GM23338 (cell line): ENCODE data around the gene GNAT3.

ENCODE experiments used
- EZH2 ChIP-seq: fragments of 200-600 bp; sonication (generic); IDR thresholded peaks from one replicate; pipeline ENCODE4 v1.8.0; 2017; ENCODE audit warnings: antibody characterized with exemption, mild to moderate bottlenecking, low read depth; ENCODE audit not compliant: unreplicated experiment
- EZH2phosphoT487 ChIP-seq: fragments of 200-600 bp; sonication (generic); IDR thresholded peaks from one replicate; pipeline ENCODE4 v1.8.1; 2018; ENCODE audit warnings: antibody characterized with exemption; ENCODE audit not compliant: unreplicated experiment
- JUNB ChIP-seq: IDR thresholded peaks from one replicate; pipeline ENCODE4 v1.6.1; 2016; ENCODE audit warnings: antibody characterized with exemption; ENCODE audit not compliant: unreplicated experiment
- POLR2AphosphoS5 ChIP-seq: IDR thresholded peaks from 2 replicates; pipeline ENCODE4 v1.6.1; 2016; ENCODE audit warnings: antibody characterized with exemption, low read depth
- ZNF462 ChIP-seq: fragments of 250-450 bp; sonication (Bioruptor Pico); IDR thresholded peaks from 2 replicates; pipeline ENCODE4 v1.5.0; 2020; ENCODE audit warnings: mild to moderate bottlenecking, moderate library complexity
- TF ChIP-seq, protein P1 (sequence below), 2 experiments: fragments of 200-600 bp in 1 of 2; sonication (generic) in 1 of 2; conservative IDR thresholded peaks; 2 replicates each; pipeline versions ENCODE4 v1.5.1 to v1.6.1; 2016 to 2017; ENCODE audit warnings: antibody characterized with exemption in 2 of 2, low read depth in 2 of 2, mild to moderate bottlenecking in 2 of 2, moderate library complexity in 1 of 2

- TF ChIP-seq, protein P1, sequence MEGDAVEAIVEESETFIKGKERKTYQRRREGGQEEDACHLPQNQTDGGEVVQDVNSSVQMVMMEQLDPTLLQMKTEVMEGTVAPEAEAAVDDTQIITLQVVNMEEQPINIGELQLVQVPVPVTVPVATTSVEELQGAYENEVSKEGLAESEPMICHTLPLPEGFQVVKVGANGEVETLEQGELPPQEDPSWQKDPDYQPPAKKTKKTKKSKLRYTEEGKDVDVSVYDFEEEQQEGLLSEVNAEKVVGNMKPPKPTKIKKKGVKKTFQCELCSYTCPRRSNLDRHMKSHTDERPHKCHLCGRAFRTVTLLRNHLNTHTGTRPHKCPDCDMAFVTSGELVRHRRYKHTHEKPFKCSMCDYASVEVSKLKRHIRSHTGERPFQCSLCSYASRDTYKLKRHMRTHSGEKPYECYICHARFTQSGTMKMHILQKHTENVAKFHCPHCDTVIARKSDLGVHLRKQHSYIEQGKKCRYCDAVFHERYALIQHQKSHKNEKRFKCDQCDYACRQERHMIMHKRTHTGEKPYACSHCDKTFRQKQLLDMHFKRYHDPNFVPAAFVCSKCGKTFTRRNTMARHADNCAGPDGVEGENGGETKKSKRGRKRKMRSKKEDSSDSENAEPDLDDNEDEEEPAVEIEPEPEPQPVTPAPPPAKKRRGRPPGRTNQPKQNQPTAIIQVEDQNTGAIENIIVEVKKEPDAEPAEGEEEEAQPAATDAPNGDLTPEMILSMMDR (conservative IDR thresholded peaks at IDR 0.05; ENCODE audit: low read depth in 2 of 2) = no peak
- TF ChIP-seq POLR2AphosphoS5 (no peak), EZH2phosphoT487 (no peak), EZH2 (no peak), ZNF462 (CRISPR knock-in tag) (no peak), JUNB (no peak)
These were observed 45.2 kb downstream of the GNAT3 start for GRCh38 chr7:80466636-80467035.
